ENCODE data around the gene TCEA3.

DNA sequence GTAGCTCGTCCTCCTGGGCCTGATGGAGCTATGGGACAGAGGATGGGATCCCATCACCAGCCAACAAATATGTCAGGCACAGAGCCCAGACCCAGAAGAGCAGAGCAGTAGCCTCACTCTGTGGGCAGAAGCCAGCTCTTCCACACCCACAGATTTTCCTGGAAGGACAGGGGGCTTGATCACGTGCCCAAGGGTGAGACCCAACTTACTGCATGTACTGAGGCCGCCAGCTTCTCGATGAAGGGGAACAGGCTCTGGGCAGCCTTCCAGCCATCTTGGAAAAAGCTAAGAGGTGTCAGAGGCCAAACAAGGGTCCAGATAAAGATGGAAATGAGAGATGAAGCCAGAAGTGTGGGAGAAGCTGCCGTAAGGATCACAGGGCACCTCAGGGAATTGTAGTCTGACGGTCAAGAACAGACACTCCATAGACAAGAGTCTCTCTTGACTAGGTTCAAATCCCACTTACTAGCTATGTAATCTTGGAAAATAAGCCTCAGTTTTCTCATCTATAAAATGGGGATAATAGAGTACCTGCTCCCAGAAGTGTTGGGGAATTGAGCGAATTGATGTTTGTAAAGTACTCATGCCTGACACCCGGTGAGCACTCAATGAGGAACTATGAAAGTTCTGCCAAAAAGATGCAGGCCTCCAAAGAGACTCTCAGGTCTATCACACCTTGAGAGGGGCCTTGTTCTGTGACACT lies 17.0 kb upstream of the TCEA3 start:
- TF ChIP-seq, protein P1, sequence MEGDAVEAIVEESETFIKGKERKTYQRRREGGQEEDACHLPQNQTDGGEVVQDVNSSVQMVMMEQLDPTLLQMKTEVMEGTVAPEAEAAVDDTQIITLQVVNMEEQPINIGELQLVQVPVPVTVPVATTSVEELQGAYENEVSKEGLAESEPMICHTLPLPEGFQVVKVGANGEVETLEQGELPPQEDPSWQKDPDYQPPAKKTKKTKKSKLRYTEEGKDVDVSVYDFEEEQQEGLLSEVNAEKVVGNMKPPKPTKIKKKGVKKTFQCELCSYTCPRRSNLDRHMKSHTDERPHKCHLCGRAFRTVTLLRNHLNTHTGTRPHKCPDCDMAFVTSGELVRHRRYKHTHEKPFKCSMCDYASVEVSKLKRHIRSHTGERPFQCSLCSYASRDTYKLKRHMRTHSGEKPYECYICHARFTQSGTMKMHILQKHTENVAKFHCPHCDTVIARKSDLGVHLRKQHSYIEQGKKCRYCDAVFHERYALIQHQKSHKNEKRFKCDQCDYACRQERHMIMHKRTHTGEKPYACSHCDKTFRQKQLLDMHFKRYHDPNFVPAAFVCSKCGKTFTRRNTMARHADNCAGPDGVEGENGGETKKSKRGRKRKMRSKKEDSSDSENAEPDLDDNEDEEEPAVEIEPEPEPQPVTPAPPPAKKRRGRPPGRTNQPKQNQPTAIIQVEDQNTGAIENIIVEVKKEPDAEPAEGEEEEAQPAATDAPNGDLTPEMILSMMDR (IDR thresholded peaks at IDR 0.05): no peak
- no peak for TF ChIP-seq POLR2A (IDR thresholded peaks at IDR 0.05)
